Right kidney (tissue), 1 donor: ENCODE results near the gene PSMA3.
A peak's percentile ranks its signal among the peaks of the same experiment; 100 is the strongest.
"Not testable (repeated sequence)": the region's sequence is repeated elsewhere in the genome, so short reads cannot be mapped to it uniquely, and the experiment has no call there.

Experiments
- DNase-seq: peaks from one replicate; pipeline ENCODE4 v3.0.0-alpha.2; 2016

PSMA3 gene

DNA sequence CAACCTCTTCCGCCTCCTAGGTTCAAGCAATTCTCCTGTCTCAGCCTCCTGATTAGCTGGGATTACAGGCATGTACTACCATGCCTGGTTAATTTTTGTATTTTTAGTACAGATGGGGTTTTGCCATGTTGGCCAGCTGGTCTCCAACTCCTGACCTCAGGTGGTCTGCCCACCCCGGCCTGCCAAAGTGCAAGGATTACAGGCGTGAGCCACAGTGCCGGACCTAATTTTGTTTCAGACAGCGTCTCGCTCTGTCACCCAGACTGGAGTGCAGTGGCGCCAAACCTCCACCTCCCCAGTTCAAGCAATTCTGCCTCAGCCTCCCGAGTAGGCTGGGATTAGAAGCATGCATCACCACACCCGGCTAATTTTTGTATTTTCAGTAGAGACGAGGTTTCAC, 17.4 kb downstream of the PSMA3 start:
- DNase-seq: not testable (repeated sequence)

DNA sequence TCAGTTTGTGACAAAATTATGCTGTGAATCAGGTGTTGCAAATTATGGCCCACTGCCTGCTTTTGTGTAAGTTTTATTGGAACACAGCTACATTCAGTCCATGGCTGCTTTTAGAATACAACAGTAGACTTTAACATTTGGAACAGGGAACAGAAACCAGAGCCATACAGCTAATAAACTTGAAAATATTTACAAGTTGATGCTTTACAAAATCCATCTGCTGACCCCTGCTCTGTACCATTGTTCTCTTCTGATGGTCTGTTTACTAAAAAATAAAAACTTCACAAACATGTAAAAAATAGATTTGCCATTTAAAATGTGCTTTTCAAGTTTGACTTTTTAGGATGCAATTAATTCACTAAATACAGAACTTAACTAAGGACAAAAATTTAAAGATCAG, 20.8 kb downstream of the PSMA3 start:
- no peak for DNase-seq

DNA sequence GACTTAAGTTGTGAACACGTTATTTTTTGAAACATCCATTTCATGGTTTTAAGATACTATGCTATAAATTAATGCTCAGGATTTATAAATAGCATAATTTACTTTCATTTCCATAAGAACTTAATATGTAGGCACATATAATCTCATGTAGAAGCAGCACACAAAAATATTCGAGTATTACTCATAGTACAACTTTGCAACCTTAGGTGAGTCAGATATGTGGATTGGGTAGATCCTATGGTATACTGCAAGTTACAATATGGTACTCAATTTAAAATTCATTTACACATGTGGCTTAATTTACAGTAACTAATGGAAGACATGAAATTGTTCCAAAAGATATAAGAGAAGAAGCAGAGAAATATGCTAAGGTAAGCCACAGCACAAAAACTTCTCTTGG, 26.0 kb downstream of the PSMA3 start:
- DNase-seq: no peak

- no peak for DNase-seq
Measured at GRCh38 chr14:58272588-58273372, 28.1 kb downstream of the PSMA3 start.

DNA sequence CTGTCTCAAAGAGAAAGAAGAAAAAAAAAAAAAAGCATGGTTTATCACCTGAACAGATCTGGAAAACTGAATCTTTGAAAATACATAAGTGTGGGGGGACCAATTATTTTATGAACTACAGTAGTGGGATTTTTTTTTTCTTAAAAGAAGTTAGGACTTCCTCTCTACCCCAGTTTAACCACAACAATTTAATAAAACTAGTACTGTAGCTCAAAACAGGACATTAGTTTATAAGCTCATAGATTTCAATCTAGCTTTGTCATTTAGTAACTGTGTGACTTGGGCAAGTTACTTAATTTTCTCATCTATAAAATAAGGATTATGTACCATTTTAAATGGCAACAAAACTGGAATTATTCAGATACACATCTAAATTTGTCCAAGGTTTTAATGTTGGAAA, 30.2 kb downstream of the PSMA3 start:
- DNase-seq: no peak

DNA sequence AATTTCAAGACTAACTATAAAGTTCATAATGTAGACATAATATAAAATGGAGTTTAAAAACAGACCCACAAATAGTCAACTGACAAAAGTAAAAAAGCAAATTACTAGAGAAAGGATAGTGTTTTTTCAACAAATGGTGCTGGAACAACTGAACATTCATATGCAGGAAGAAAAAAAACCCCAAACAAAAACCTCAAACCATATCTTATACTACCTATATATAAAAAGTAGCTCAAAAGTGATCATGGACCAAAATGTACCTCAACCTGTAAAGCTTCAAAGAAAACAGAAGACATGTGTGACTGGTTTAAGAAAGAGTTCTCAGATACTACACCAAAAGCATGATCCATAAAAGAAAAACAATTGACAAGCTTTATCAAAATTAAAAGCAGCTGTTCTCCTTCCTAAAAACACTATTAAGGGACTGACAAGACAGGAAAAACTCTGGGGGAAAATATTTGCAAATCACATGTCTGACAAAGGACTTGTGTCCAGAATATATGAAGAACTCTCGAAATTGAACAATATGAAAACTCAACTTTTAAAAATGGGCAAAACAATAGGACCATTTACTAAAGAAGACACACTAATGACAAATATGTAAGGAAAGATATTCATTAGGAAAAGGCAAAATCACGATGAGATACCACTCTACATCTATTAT, 31.0 kb downstream of the PSMA3 start:
- no peak for DNase-seq

DNA sequence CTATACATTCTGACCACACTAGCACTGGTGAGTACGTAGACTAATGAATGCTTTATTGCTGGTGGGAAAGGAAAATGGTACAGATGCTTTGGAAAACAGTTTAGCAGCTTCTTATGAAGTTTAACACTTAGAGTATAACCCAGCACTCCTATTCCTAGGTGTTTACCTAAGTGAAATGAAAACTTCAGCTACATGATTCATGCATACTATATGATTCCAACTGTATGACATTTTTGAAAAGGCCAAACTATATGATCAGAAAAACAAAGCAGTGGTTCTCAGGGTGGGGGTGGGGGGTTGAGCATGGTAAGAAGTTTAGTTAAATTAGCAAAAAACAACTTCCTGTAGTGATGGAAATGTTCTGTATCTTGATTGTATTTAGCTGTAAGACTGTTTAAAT, 31.6 kb downstream of the PSMA3 start:
- DNase-seq: no peak

DNA sequence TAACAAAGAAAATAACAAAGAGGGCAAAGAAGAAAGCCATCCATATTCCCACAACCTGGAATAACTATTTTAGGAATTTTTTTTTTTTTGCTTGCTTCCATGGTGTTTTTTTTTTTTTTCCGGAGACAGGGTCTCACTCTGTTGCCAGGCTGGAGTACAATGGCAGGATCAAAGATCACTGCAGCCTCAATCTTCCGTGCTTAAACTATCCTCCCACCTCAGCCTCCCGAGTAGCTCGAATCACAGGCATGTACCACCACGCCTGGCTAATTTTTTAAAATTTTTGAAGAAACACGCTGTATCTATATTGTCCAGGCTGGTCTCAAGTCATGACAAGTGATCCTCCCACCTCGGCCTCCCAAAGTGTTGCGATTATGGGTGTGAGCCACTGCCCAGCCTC, 33.5 kb downstream of the PSMA3 start:
- DNase-seq: no peak

- DNase-seq: no peak
Measured at GRCh38 chr14:58280954-58281787, 36.5 kb downstream of the PSMA3 start.

DNA sequence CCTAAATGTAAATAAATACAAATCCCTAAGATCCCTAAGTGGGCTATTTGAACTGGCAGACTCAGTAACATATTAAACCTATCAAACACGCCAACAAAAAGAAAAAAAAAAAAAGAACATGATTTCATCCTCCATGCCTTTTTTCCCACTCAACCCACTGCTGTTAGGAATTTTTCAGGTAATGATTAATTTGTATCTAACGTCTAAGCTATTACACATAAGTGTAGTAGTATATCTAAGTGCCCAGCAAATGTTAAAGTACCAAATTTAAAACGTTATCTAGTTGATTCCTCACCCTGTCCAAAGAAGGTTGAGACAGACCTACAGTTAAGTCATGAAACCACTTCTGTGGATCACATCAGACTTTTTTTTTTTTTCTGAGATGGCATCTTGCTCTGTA, 37.3 kb downstream of the PSMA3 start:
- DNase-seq: no peak

DNA sequence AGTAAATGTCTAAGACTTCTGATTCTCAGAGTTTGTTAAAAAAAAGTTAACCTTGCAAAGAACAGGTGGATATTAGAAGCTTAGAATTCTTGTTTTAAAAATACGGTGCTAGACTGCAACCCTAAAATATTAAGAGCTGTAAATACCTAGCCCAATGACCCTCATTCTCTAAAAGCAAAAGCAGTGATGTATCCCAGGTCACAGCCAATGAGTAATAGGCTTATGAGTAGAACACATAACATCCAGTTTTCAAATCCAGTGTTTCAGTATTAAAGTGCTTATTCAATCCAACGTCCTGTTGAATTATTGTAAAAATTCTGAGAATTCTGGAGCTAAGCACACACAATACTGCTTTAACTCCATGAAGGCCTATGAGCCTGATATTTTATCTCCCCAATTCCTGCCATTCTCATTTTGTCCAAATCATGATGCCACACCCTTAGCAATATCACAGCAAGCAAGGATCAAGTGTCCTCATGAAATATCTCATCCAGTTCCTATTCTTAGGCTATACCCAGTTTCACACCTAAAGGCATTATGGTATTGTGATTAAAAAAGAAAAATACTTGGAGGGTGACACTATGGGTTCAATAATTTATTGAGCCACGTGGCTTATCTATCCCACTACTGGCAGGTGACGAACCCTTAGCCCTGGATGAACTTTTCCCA, 38.4 kb downstream of the PSMA3 start:
- no peak for DNase-seq

- DNase-seq: no peak
Measured at GRCh38 chr14:58283730-58284129, 39.1 kb downstream of the PSMA3 start.

DNA sequence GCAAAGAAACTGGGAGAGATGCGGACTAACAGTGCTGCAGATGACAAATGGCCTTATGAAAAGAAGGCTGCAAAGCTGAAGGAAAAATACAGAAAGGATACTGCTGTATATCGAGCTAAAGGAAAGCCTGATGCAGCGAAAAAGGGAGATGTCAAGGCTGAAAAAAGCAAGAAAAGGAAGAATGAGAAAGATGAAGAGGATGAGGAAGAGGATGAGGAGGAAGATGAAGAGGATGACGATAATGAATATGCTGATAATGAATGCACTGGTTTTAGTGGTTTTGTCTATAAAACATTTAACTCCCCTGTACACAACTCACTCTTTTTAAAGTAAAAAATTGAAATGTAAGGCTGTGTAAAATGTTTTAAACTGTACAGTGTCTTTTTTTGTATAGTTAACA, 40.5 kb downstream of the PSMA3 start:
- no peak for DNase-seq

DNA sequence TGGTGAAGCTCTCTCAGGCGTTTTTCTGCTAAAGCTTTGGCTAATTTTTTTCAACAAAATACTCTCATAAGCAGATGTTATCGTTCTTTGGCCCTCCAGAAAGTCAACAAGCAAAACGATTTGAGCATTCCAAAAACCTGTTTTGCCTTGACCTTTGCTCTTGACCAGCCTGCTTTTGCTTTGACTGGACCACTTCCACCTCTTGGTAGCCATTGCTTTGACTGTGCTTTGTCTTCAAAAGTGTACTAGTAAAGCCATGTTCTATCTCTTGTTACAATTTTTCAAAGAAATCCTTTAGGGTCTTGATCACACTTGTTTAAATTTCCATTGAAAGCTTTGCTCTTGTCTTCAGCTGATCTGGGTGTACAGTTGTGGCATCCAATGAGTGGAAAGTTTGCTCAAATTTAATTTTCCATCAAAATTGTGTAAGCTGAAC, 43.0 kb downstream of the PSMA3 start:
- DNase-seq: no peak

GRCh38 chr14:58288106-58288792, 43.6 kb downstream of the PSMA3 start:
- DNase-seq: no peak

GRCh38 chr14:58291646-58292045, 47.0 kb downstream of the PSMA3 start:
- DNase-seq: no peak

GRCh38 chr14:58292187-58292586, 47.5 kb downstream of the PSMA3 start:
- DNase-seq: no peak

- DNase-seq: no peak
Measured at GRCh38 chr14:58294201-58294600, 49.6 kb downstream of the PSMA3 start.

DNA sequence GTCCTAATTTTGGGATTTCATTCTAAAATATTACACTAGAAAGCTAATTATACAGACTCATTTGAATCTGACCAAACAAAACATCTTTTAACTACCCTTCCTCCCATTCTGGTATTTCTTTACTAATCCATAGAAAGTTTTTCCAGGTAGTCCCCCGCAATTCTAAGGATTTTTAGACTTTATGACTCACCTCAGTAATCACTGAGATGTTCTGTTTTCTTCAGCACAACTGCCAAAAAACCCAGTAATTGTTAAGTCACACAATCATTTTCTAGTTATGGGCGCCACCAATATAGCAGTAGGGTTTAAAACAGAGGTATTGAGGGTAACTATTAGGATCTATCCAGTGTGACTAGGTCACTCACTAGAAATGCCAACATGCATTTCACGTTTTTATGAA, 52.1 kb downstream of the PSMA3 start:
- DNase-seq: no peak

DNA sequence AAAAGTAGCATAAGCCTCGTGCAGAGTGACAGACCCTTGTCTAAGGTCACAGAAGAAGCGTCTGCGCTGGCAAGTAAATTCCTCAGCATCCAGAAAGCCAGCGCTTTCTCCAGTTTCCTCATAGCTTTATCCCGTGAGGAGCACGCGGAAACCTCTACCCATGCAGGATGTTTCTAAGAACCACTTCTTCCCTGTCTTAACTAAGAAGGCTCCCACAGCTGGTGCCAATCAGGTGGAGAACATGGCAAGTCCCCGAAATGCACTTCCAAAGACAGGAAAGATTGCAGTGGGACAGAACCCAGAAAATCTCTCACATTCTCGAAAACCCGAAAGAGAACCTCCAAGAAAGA, 52.7 kb downstream of the PSMA3 start:
- DNase-seq: no peak

DNA sequence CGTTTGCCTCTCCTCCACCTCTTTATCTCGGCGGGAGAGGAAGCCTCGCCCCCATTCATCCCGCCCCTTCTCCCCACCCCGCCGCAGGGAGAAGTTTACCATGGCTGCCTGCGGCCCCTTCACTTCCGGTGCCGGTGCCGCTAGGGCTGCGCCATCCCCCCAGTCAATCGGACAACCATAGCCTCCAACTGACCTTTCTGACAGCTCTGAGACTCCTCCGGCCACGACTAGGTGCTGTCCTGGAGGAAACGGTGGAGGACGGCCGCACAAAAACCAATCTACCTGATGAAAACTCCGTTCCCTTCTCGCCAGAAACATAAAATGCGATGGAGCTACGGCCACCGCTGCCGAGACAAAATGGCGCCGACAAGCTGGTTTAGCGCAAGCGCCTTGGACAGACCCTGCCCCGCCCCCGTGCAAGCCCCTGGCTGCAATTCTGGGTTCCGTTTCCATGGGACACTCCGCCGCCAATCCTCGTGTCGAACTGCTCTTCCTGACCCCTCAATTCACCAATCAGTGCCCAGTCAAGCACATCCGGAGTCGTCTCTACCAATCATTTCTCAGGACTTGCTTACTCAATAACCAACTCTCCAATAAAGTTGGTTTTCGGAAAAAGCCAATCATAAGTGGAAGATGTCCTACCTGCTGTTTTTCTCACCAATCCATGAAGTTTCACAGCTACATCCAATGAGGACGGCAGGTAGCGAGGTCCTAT, 53.3 kb downstream of the PSMA3 start:
- DNase-seq: peak; percentile 99
